ENCODE results near the gene RAB31. TPM values are rescaled to one million over a fixed set of nuclear protein-coding genes. Genes with fewer than 3 reads are reported as not detected.

RAB31 gene
- polyA plus RNA-seq, 1 of the 3 experiments (the other 2 are of a cell fraction): 23.0 TPM

- Histone ChIP-seq H3K27ac (ENCODE audit: low read depth in 2 of 2, low read length in 1 of 2) (peak overlapping the region in 1 of 2 experiments; percentile 74; a peak in 2 of 4 replicates), H3K9me2 (no peaks in the 10 kb centered on the region), H3K9ac (no peak overlapping the region), H3K4me2 (no peak overlapping the region), H3F3A (replicated peaks; ENCODE audit: insufficient read depth) (no peaks in the 10 kb centered on the region), H2AFZ (ENCODE audit: low read depth) (no peak overlapping the region), H3K4me3 (ENCODE audit: low read depth in 2 of 2, low read length in 1 of 2) (no peak overlapping the region), H4K20me1 (ENCODE audit: insufficient read depth) (no peaks in the 10 kb centered on the region), H3K9me3 (no peaks in the 10 kb centered on the region; the same call in 1 of the 2 replicates), H3K27me3 (ENCODE audit: insufficient read depth) (no peaks in the 10 kb centered on the region), H3K36me3 (replicated peaks in 1 of 2; ENCODE audit: control insufficient read depth in 1 of 2, insufficient read depth in 2 of 2, low read length in 1 of 2) (peaks cover 0 to 22% of the 10 kb centered on the region in 2 experiments), H3K79me2 (ENCODE audit: insufficient read depth) (0 out of 2 replicates have a peak, but pooled peaks cover 6% of the 10 kb centered on the region), H3K4me1 (ENCODE audit: control insufficient read depth in 1 of 2, insufficient read depth in 2 of 2, low read depth in 1 of 2, low read length in 1 of 2) (peaks cover 0 to 10% of the 10 kb centered on the region in 2 experiments; a peak in 2 of 4 replicates)
- no peak for TF ChIP-seq TAF1 (IDR thresholded peaks at IDR 0.05; ENCODE audit: borderline replicate concordance, low read depth, low read length)
- peak; percentile 16; the same call in 1 of the 2 replicates for TF ChIP-seq RAD21 (IDR thresholded peaks at IDR 0.05; ENCODE audit: low read length)
- 60% methylated on average over 9 of the region's 9 CpGs for WGBS (ENCODE audit: low lambda C conversion rate)
- ChIA-PET CTCF (interaction anchor here (0.7 to 3.2 kb wide), 6 partner anchors 26 to 271 kb away, joined by 3 to 8 read pairs (median 3); no protein-coding TSS in a partner anchor), POLR2A (no interaction called here)
- DNase-seq: peak; percentile 34
Observed at GRCh38 chr18:9796935-9797549, 88.9 kb downstream of the RAB31 start.

GRCh38 chr18:9802175-9803062 is 94.3 kb downstream of the RAB31 start:
- no peak overlapping the region for H3K9ac ChIP-seq
- ChIA-PET POLR2A (no interaction called here), CTCF (no interaction called here)
- no peaks in the 10 kb centered on the region for H4K20me1 ChIP-seq (ENCODE audit: insufficient read depth)
- H3K9me2 ChIP-seq: no peaks in the 10 kb centered on the region
- TF ChIP-seq ELF1 (IDR thresholded peaks at IDR 0.05) (no peak), TAF1 (IDR thresholded peaks at IDR 0.05; ENCODE audit: borderline replicate concordance, low read depth, low read length) (no peak), EP300 (IDR thresholded peaks at IDR 0.05; ENCODE audit: borderline replicate concordance in 1 of 2, low read depth in 1 of 2, low read length in 1 of 2) (no peak), SMC3 (IDR thresholded peaks at IDR 0.05; ENCODE audit: low read depth, low read length) (no peak), RXRA (IDR thresholded peaks at IDR 0.05; ENCODE audit: borderline replicate concordance, low read depth) (no peak), NRF1 (IDR thresholded peaks at IDR 0.05; ENCODE audit: low read depth, low read length) (no peak), CTCF (IDR thresholded peaks at IDR 0.05) (no peak), FOXM1 (IDR thresholded peaks at IDR 0.05; ENCODE audit: low read depth) (no peak), FOSL2 (IDR thresholded peaks at IDR 0.05; ENCODE audit: borderline replicate concordance, low read depth) (no peak), MEF2A (IDR thresholded peaks at IDR 0.05; ENCODE audit: borderline replicate concordance, low read depth) (no peak), TCF12 (IDR thresholded peaks at IDR 0.05) (no peak), FOXJ3 (CRISPR knock-in tag; IDR thresholded peaks at IDR 0.05) (no peak), POLR2AphosphoS5 (IDR thresholded peaks at IDR 0.05; ENCODE audit: low read depth, low read length) (no peak), MXI1 (IDR thresholded peaks at IDR 0.05; ENCODE audit: low read depth, low read length) (no peak)
- TF ChIP-seq, protein P1, sequence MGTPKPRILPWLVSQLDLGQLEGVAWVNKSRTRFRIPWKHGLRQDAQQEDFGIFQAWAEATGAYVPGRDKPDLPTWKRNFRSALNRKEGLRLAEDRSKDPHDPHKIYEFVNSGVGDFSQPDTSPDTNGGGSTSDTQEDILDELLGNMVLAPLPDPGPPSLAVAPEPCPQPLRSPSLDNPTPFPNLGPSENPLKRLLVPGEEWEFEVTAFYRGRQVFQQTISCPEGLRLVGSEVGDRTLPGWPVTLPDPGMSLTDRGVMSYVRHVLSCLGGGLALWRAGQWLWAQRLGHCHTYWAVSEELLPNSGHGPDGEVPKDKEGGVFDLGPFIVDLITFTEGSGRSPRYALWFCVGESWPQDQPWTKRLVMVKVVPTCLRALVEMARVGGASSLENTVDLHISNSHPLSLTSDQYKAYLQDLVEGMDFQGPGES (IDR thresholded peaks at IDR 0.05; ENCODE audit: low read depth, low read length): no peak
- TF ChIP-seq, protein P2, sequence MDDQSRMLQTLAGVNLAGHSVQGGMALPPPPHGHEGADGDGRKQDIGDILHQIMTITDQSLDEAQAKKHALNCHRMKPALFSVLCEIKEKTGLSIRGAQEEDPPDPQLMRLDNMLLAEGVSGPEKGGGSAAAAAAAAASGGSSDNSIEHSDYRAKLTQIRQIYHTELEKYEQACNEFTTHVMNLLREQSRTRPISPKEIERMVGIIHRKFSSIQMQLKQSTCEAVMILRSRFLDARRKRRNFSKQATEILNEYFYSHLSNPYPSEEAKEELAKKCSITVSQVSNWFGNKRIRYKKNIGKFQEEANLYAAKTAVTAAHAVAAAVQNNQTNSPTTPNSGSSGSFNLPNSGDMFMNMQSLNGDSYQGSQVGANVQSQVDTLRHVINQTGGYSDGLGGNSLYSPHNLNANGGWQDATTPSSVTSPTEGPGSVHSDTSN (IDR thresholded peaks at IDR 0.05): no peak
- peaks cover 0 to 5% of the 10 kb centered on the region in 2 experiments for H3K36me3 ChIP-seq (replicated peaks in 1 of 2; ENCODE audit: control insufficient read depth in 1 of 2, insufficient read depth in 2 of 2, low read length in 1 of 2)
- 100% methylated on average over 2 of the region's 4 CpGs for WGBS (ENCODE audit: low lambda C conversion rate)
- peaks cover 10 to 14% of the 10 kb centered on the region in 2 experiments; a peak in 3 of 4 replicates for H3K4me1 ChIP-seq (ENCODE audit: control insufficient read depth in 1 of 2, insufficient read depth in 2 of 2, low read depth in 1 of 2, low read length in 1 of 2)
- H3F3A ChIP-seq (replicated peaks; ENCODE audit: insufficient read depth): no peaks in the 10 kb centered on the region
- H3K4me3 ChIP-seq (ENCODE audit: low read depth in 2 of 2, low read length in 1 of 2): no peak overlapping the region
- no peak overlapping the region for H3K4me2 ChIP-seq
- no peaks in the 10 kb centered on the region for H3K9me3 ChIP-seq
- no peak overlapping the region for H2AFZ ChIP-seq (ENCODE audit: low read depth)
- H3K27me3 ChIP-seq (ENCODE audit: insufficient read depth): no peaks in the 10 kb centered on the region
- DNase-seq: no peak
- no peak overlapping the region for H3K27ac ChIP-seq (ENCODE audit: low read depth in 2 of 2, low read length in 1 of 2)
- H3K79me2 ChIP-seq (ENCODE audit: insufficient read depth): 0 out of 2 replicates have a peak, but pooled peaks cover 6% of the 10 kb centered on the region

All from SK-N-SH (cell line).